Measurements from ENCODE around the gene TUFM. TPM values are rescaled to one million over a fixed set of nuclear protein-coding genes. Genes with fewer than 3 reads are reported as not detected.

TUFM gene
- total RNA-seq, 1 experiment from 2014 or later, result 207 TPM

- no peak overlapping the region for H2BK12ac ChIP-seq (ENCODE audit: insufficient read length, low read depth, low read length)
- no peak overlapping the region for H3K4me2 ChIP-seq (ENCODE audit: insufficient read depth, insufficient read length, low read length)
Observed at GRCh38 chr16:28826141-28826540, 20.0 kb downstream of the TUFM start.

More at GRCh38 chr16:28826141-28826540, 20.0 kb downstream of the TUFM start:
- peaks cover 23 to 30% of the 10 kb centered on the region in 2 experiments for H3K4me1 Mint-ChIP-seq
- DNase-seq, result no peak
- no peak overlapping the region for H3K27ac ChIP-seq (ENCODE audit: insufficient read length, low read depth, low read length)
- H2BK15ac ChIP-seq (ENCODE audit: low read depth, low read length), result no peak overlapping the region
- H3K4me3 Mint-ChIP-seq, result peak overlapping the region; percentile 98
- no peak overlapping the region for H3K9ac ChIP-seq (ENCODE audit: extremely low read depth, insufficient read length, low read length)
- no peaks in the 10 kb centered on the region for H3K27me3 Mint-ChIP-seq (ENCODE audit: low read depth)
- WGBS (ENCODE audit: extremely low coverage, insufficient read length, low lambda C conversion rate), result no CpG with 5 or more reads among the region's 6 CpGs
- no peak overlapping the region for H4K8ac ChIP-seq (replicated peaks; ENCODE audit: insufficient read length, low read depth, low read length)
- no peak overlapping the region for H3K18ac ChIP-seq (ENCODE audit: insufficient read length, low read depth, low read length)
- H3K27me3 ChIP-seq (ENCODE audit: insufficient read depth, low read length), result no peaks in the 10 kb centered on the region
- H3K4ac ChIP-seq (ENCODE audit: low read depth, low read length), result no peak overlapping the region
- H3K56ac ChIP-seq (ENCODE audit: insufficient read length, low read depth, low read length), result no peak overlapping the region
- peaks cover 56 to 72% (median 67%) of the 10 kb centered on the region in 3 experiments for H3K36me3 Mint-ChIP-seq (ENCODE audit: insufficient read depth in 1 of 3, low read depth in 3 of 3)
- H4K20me1 ChIP-seq (ENCODE audit: control insufficient read depth, insufficient read depth, insufficient read length), result no peaks in the 10 kb centered on the region
- no peak overlapping the region for H3K14ac ChIP-seq (ENCODE audit: insufficient read depth, low read length)
- peaks cover 19% of the 10 kb centered on the region; the same call in 1 of the 2 replicates for H3K79me2 ChIP-seq (ENCODE audit: insufficient read depth, low read length)
- TF ChIP-seq, protein P1, sequence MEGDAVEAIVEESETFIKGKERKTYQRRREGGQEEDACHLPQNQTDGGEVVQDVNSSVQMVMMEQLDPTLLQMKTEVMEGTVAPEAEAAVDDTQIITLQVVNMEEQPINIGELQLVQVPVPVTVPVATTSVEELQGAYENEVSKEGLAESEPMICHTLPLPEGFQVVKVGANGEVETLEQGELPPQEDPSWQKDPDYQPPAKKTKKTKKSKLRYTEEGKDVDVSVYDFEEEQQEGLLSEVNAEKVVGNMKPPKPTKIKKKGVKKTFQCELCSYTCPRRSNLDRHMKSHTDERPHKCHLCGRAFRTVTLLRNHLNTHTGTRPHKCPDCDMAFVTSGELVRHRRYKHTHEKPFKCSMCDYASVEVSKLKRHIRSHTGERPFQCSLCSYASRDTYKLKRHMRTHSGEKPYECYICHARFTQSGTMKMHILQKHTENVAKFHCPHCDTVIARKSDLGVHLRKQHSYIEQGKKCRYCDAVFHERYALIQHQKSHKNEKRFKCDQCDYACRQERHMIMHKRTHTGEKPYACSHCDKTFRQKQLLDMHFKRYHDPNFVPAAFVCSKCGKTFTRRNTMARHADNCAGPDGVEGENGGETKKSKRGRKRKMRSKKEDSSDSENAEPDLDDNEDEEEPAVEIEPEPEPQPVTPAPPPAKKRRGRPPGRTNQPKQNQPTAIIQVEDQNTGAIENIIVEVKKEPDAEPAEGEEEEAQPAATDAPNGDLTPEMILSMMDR (conservative IDR thresholded peaks at IDR 0.05), result no peak
- H4K5ac ChIP-seq (ENCODE audit: insufficient read length, low read depth, low read length), result no peak overlapping the region
- H3K4me1 ChIP-seq (ENCODE audit: insufficient read depth, low read length), result no peaks in the 10 kb centered on the region
- peak overlapping the region; percentile 27 to 66 (median 44); a peak in 5 of 7 replicates for H3K27ac Mint-ChIP-seq
- H3K23ac ChIP-seq (ENCODE audit: insufficient read length, low read depth, low read length), result no peak overlapping the region
- H2BK20ac ChIP-seq (ENCODE audit: low read depth, low read length, poor library complexity, severe bottlenecking), result no peak overlapping the region
- no peak overlapping the region for H4K91ac ChIP-seq (ENCODE audit: insufficient read length, low read depth, low read length)
- H3K79me1 ChIP-seq (ENCODE audit: insufficient read depth, low read depth, low read length, poor library complexity, severe bottlenecking), result no peaks in the 10 kb centered on the region
- H3K9me3 Mint-ChIP-seq, result no peaks in the 10 kb centered on the region; a peak in 1 of 5 replicates
- H3T11ph ChIP-seq (ENCODE audit: low read length), result no peak overlapping the region
- no peak overlapping the region for H2BK5ac ChIP-seq (ENCODE audit: insufficient read length, low read length)
- H2BK120ac ChIP-seq (ENCODE audit: low read depth, low read length, poor library complexity, severe bottlenecking), result no peak overlapping the region
- H2AFZ ChIP-seq (ENCODE audit: low read length), result no peak overlapping the region
- no peak overlapping the region for H2AK5ac ChIP-seq (ENCODE audit: insufficient read length, low read length)
- peaks cover 6% of the 10 kb centered on the region for H3K23me2 ChIP-seq (ENCODE audit: insufficient read length, low read depth, low read length, poor library complexity, severe bottlenecking)
- no peaks in the 10 kb centered on the region for H3K9me3 ChIP-seq (ENCODE audit: control insufficient read depth, low read depth, low read length)
